Astrocyte (in vitro differentiated cells and primary cell): Measurements from ENCODE around the gene KRTAP3-3. TPM values are rescaled to one million over a fixed set of nuclear protein-coding genes. Genes with fewer than 3 reads are reported as not detected.
A peak's percentile ranks its signal among the peaks of the same experiment; 100 is the strongest.

Experiments
- DNase-seq: peaks from one replicate; pipeline ENCODE4 v3.0.0-alpha.2; 2010; ENCODE audit warnings: low read depth
- FAIRE-seq: peaks from 2 replicates; lab custom pipeline; 2011; peaks lifted over from hg19 to GRCh38; lab: Jason Lieb, UNC
- H2AFZ ChIP-seq: 2 replicates; pipeline ENCODE4 v1.6.0; 2012; ENCODE audit warnings: low read depth, low read length, inconsistent platforms
- H3K27ac ChIP-seq: 2 replicates; pipeline ENCODE4 v1.5.1; 2011; ENCODE audit warnings: low read depth, low read length, inconsistent platforms
- H3K27me3 ChIP-seq: 2 replicates; pipeline ENCODE4 v1.6.0; 2011; ENCODE audit warnings: low read length, inconsistent platforms; ENCODE audit not compliant: insufficient read depth
- H3K36me3 ChIP-seq: 2 replicates; pipeline ENCODE4 v1.5.1; 2011; ENCODE audit warnings: low read length, inconsistent platforms; ENCODE audit not compliant: insufficient read depth
- H3K4me1 ChIP-seq: 2 replicates; pipeline ENCODE4 v1.5.1; 2011; ENCODE audit warnings: low read length, inconsistent platforms; ENCODE audit not compliant: insufficient read depth
- H3K4me2 ChIP-seq: 2 replicates; pipeline ENCODE4 v1.6.0; 2012; ENCODE audit warnings: low read length, inconsistent platforms
- H3K4me3 ChIP-seq: 2 replicates; pipeline ENCODE4 v1.5.1; 2011; ENCODE audit warnings: low read depth, mild to moderate bottlenecking, low read length, inconsistent platforms; ENCODE audit not compliant: insufficient read depth
- H3K79me2 ChIP-seq: 2 replicates; pipeline ENCODE4 v1.6.0; 2012; ENCODE audit warnings: mild to moderate bottlenecking, low read length, inconsistent platforms; ENCODE audit not compliant: insufficient read depth
- H3K9ac ChIP-seq: 2 replicates; pipeline ENCODE4 v1.6.0; 2012; ENCODE audit warnings: mild to moderate bottlenecking, low read length, inconsistent platforms
- H3K9me3 ChIP-seq: 2 replicates; pipeline ENCODE4 v1.5.1; 2012; ENCODE audit warnings: low read depth, mild to moderate bottlenecking, low read length, inconsistent platforms; ENCODE audit not compliant: insufficient read depth
- H4K20me1 ChIP-seq: 2 replicates; pipeline ENCODE4 v1.6.0; 2012; ENCODE audit warnings: low read length, inconsistent platforms; ENCODE audit not compliant: insufficient read depth
- H3K27ac Mint-ChIP-seq: one replicate; pipeline ENCODE4 v1.8.0; 2021; ENCODE audit warnings: mild to moderate bottlenecking, mixed read lengths; ENCODE audit not compliant: unreplicated experiment
- H3K27me3 Mint-ChIP-seq: one replicate; pipeline ENCODE4 v1.8.0; 2021; ENCODE audit warnings: low read depth, mixed read lengths; ENCODE audit not compliant: unreplicated experiment
- H3K36me3 Mint-ChIP-seq: one replicate; pipeline ENCODE4 v1.8.0; 2021; ENCODE audit warnings: low read depth, mixed read lengths; ENCODE audit not compliant: unreplicated experiment
- H3K4me1 Mint-ChIP-seq: one replicate; pipeline ENCODE4 v1.8.0; 2021; ENCODE audit warnings: low read depth, mixed read lengths; ENCODE audit not compliant: unreplicated experiment
- H3K4me3 Mint-ChIP-seq: one replicate; pipeline ENCODE4 v1.8.0; 2021; ENCODE audit warnings: mild to moderate bottlenecking, moderate library complexity, mixed read lengths; ENCODE audit not compliant: unreplicated experiment
- H3K9me3 Mint-ChIP-seq: one replicate; pipeline ENCODE4 v1.8.0; 2021; ENCODE audit warnings: mild to moderate bottlenecking, mixed read lengths; ENCODE audit not compliant: unreplicated experiment
- EZH2 ChIP-seq: IDR thresholded peaks from 2 replicates; pipeline ENCODE4 v1.6.1; 2012; ENCODE audit warnings: mild to moderate bottlenecking, low read length, inconsistent platforms; ENCODE audit not compliant: insufficient read depth
- total RNA-seq: library from RNA; stranded (reverse); gene quantifications from 2 replicates; pipeline ENCODE4 v1.2.1, GENCODE V29; 2021
- TF ChIP-seq, protein P1 (sequence below): IDR thresholded peaks from 2 replicates; pipeline ENCODE4 v1.5.1; 2011; ENCODE audit warnings: low read depth, mild to moderate bottlenecking, inconsistent platforms, low read length, moderate library complexity; ENCODE audit not compliant: insufficient read depth

KRTAP3-3 gene
- total RNA-seq, 1 donor from 2014 or later = not detected

DNA sequence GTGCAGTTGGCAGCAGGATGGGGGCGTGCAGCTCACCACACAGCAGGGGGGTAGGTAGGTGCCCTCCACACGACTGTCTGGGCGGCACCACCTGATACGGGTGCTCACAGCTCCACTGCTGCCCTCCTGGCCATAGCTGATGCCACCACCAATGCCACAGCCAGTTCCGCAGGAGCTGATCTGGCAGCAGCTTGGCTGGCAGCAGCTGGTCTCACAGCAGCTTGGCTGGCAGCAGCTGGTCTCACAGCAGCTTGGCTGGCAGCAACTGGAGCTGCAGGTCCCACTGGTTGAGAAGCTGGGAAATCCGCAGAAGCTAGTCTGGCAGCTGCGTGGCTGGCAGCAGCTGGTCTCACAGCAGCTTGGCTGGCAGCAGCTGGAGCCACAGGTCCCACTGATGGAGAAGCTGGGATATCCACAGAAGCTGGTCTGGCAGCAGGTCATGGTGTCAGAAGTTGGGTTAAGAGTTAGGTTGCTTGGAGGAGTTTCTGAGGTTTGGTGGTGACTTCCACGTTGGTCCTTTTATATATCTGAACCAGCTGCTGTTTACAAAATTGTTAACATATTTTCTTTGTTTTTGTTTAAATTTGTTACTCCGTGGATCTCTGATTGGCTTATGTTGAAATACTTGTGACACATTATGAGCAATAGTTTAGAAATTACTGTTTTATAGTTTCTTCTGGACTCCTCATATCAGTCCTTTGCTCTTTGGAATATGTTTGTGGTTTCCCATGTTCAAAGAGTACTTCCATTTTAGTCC lies 32.9 kb upstream of the KRTAP3-3 start, which contains the start of gene KRTAP1-5:
KRTAP1-5 (minus strand) TSS at position 494 of the 757 bp plus-strand sequence; CDS start at position 441, 53 bp downstream.
- H3K4me3 Mint-ChIP-seq = no peak within 1 kb of the TSS
- no peaks in the 10 kb centered on the region for H3K79me2 ChIP-seq
- no peak within 1 kb of the TSS for H2AFZ ChIP-seq
- DNase-seq = peak; percentile 74
- FAIRE-seq = peak; percentile 88
- H3K27me3 Mint-ChIP-seq = no peaks in the 10 kb centered on the region
- H3K4me1 Mint-ChIP-seq = peaks cover 1% of the 10 kb centered on the region
- H3K9me3 ChIP-seq = no peaks in the 10 kb centered on the region
- no peak within 1 kb of the TSS for H3K4me2 ChIP-seq
- H3K27ac Mint-ChIP-seq = no peak within 1 kb of the TSS
- H4K20me1 ChIP-seq = no peaks in the 10 kb centered on the region
- no peak within 1 kb of the TSS for H3K27ac ChIP-seq
- no peaks in the 10 kb centered on the region for H3K36me3 ChIP-seq
- no peak for TF ChIP-seq EZH2
- TF ChIP-seq, protein P1, sequence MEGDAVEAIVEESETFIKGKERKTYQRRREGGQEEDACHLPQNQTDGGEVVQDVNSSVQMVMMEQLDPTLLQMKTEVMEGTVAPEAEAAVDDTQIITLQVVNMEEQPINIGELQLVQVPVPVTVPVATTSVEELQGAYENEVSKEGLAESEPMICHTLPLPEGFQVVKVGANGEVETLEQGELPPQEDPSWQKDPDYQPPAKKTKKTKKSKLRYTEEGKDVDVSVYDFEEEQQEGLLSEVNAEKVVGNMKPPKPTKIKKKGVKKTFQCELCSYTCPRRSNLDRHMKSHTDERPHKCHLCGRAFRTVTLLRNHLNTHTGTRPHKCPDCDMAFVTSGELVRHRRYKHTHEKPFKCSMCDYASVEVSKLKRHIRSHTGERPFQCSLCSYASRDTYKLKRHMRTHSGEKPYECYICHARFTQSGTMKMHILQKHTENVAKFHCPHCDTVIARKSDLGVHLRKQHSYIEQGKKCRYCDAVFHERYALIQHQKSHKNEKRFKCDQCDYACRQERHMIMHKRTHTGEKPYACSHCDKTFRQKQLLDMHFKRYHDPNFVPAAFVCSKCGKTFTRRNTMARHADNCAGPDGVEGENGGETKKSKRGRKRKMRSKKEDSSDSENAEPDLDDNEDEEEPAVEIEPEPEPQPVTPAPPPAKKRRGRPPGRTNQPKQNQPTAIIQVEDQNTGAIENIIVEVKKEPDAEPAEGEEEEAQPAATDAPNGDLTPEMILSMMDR = no peak
- H3K9me3 Mint-ChIP-seq = no peaks in the 10 kb centered on the region
- H3K4me3 ChIP-seq = no peak within 1 kb of the TSS
- no peaks in the 10 kb centered on the region for H3K36me3 Mint-ChIP-seq
- no peak within 1 kb of the TSS for H3K9ac ChIP-seq
- H3K27me3 ChIP-seq = no peaks in the 10 kb centered on the region
- peaks cover 5% of the 10 kb centered on the region for H3K4me1 ChIP-seq

DNA sequence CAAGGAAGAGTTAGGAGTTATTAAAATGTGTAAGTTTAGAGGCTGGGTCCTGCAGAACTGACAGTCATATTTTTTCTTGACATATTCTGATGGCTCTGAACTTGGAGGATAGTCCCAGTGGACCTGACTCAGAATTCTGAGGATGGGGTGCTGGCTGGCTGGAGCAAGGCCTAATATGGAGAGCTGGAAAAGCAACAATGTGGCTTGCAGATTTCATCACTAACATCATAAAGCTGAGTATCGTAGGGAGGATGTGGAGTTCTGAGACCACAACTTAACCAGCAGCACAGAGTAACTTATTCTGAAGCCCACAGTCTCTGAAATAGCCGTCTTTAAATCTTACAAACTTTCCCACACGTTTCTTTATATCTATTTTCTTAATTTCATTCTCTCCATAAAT lies 30.7 kb upstream of the KRTAP3-3 start:
- TF ChIP-seq, protein P1 = no peak
- no peak for TF ChIP-seq EZH2
- no peaks in the 10 kb centered on the region for H3K79me2 ChIP-seq
- no peaks in the 10 kb centered on the region for H3K9me3 Mint-ChIP-seq
- H3K4me1 ChIP-seq = peaks cover 5% of the 10 kb centered on the region
- H4K20me1 ChIP-seq = no peaks in the 10 kb centered on the region
- H3K9ac ChIP-seq = no peak overlapping the region
- no peak overlapping the region for H3K4me3 ChIP-seq
- FAIRE-seq (no peak), DNase-seq (no peak)
- no peaks in the 10 kb centered on the region for H3K27me3 ChIP-seq
- H3K4me3 Mint-ChIP-seq = no peak overlapping the region
- H3K4me1 Mint-ChIP-seq = peaks cover 1% of the 10 kb centered on the region
- H2AFZ ChIP-seq = no peak overlapping the region
- no peak overlapping the region for H3K27ac ChIP-seq
- no peaks in the 10 kb centered on the region for H3K36me3 Mint-ChIP-seq
- H3K4me2 ChIP-seq = no peak overlapping the region
- H3K27me3 Mint-ChIP-seq = no peaks in the 10 kb centered on the region
- H3K36me3 ChIP-seq = no peaks in the 10 kb centered on the region
- no peak overlapping the region for H3K27ac Mint-ChIP-seq
- H3K9me3 ChIP-seq = no peaks in the 10 kb centered on the region

DNA sequence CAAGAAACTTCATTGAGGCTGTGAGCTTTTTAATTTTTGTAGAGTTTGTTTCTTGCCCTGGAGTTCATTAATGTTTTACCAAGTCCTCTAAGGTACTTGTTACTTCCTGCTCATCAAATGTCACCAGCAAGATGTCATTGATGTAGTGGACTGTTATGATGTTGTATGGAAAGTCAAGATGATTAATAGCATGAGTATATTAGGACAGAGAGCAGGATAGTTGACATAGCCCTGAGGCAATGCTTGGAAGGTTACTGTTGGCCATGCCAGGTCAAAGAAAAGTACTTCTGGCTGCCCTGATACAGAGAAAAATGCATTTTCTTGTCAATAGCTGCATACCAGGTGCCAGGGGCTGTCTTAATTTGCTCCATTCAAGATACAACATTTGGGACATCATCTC lies 26.4 kb upstream of the KRTAP3-3 start:
- Histone ChIP-seq H3K27ac (no peak overlapping the region), H3K4me3 (no peak overlapping the region), H3K79me2 (no peaks in the 10 kb centered on the region), H4K20me1 (no peaks in the 10 kb centered on the region), H2AFZ (no peak overlapping the region), H3K9me3 (no peaks in the 10 kb centered on the region), H3K9ac (no peak overlapping the region), H3K27me3 (no peaks in the 10 kb centered on the region), H3K4me1 (no peaks in the 10 kb centered on the region), H3K36me3 (no peaks in the 10 kb centered on the region), H3K4me2 (no peak overlapping the region)
- TF ChIP-seq, protein P1 = no peak
- TF ChIP-seq EZH2 = no peak
- peaks cover 1% of the 10 kb centered on the region for H3K4me1 Mint-ChIP-seq
- no peak overlapping the region for H3K27ac Mint-ChIP-seq
- no peak for DNase-seq
- no peak overlapping the region for H3K4me3 Mint-ChIP-seq
- no peaks in the 10 kb centered on the region for H3K27me3 Mint-ChIP-seq
- FAIRE-seq = no peak
- no peaks in the 10 kb centered on the region for H3K36me3 Mint-ChIP-seq
- no peaks in the 10 kb centered on the region for H3K9me3 Mint-ChIP-seq
